Colonic mucosa (tissue), 4 donors: ENCODE measurements around the gene FKBP1B. TPM values are rescaled to one million over a fixed set of nuclear protein-coding genes. Genes with fewer than 3 reads are reported as not detected.

Experiments
- DNase-seq: peaks from one replicate; pipeline ENCODE4 v3.0.0-alpha.2; 2020
- H3K27ac ChIP-seq: fragments of 200-600 bp; one replicate; pipeline ENCODE4 v1.8.0; 2021
- H3K27me3 ChIP-seq: fragments of 200-600 bp; one replicate; pipeline ENCODE4 v1.8.0; 2021
- H3K36me3 ChIP-seq: fragments of 200-600 bp; one replicate; pipeline ENCODE4 v1.8.0; 2021
- H3K4me1 ChIP-seq: fragments of 200-600 bp; one replicate; pipeline ENCODE4 v1.8.0; 2021; ENCODE audit warnings: mild to moderate bottlenecking
- H3K4me3 ChIP-seq: fragments of 200-600 bp; one replicate; pipeline ENCODE4 v1.8.0; 2021
- H3K9ac ChIP-seq, 2 donors: one replicate each; pipeline ENCODE4 v1.7.0; 2013; ENCODE audit warnings: control low read depth in 2 of 2, low read depth in 2 of 2, low read length in 2 of 2
- H3K9me3 ChIP-seq: fragments of 200-600 bp; one replicate; pipeline ENCODE4 v1.8.0; 2021
- intact Hi-C: fragments of 100-400 bp; cut with DNase I; formaldehyde crosslinking; loops from one replicate; pipeline ENCODE4 v1.14.1; 2022
- total RNA-seq, 2 donors: library from RNA; stranded (reverse); fragmentation: NEBNext Ultra II Directional in 1 of 2; extraction: Animal tissue kit (Norgen Biotek cat#: 25700) in 1 of 2; gene quantifications; one replicate each; pipeline ENCODE4 v1.2.1, GENCODE V29; 2021
- TF ChIP-seq, protein P1 (sequence below): fragments of 200-600 bp; IDR thresholded peaks from one replicate; pipeline ENCODE4 v1.8.0; 2022; ENCODE audit warnings: antibody characterized with exemption, mild to moderate bottlenecking
- donor health status: healthy.
- donor health status: DM: no; HTN: no; CAD: no.
- donor health status: DM: no; HTN: no; CAD: no.

Gene FKBP1B
- total RNA-seq, 2 donors from 2014 or later, result 8.0 to 11.8 TPM

DNA sequence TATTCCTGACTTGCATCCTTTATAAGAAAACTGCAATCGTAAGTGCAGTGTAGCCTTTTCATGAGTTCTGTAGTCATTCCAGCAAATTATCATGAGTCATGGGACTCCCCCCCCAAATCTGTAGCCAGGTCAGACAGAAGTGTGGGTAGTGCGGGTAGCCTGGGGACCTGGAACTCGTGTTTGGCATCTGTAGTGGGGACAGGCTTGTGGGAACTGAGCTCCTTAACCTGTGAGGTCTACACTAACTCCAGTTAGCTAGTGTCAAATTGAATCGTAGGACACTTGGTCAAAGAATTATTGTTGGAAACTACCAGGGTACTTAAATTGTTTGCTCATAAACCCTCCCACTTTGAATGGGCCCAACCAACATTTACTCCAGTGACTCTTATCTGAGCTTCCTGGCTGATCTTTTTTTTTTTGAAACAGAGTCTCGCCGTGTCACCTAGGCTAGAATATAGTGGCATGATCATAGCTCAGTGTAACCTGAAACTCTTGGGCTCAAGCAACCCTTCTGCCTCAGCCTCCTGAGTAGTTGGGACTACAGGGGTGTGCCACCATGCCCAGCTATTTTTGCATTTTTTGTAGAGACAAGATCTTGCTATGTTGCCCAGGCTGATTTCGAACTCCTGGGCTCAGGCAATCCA, 61.2 kb downstream of the FKBP1B start:
- Histone ChIP-seq H3K27ac (no peak overlapping the region), H3K27me3 (no peaks in the 10 kb centered on the region), H3K9me3 (no peaks in the 10 kb centered on the region), H3K4me3 (no peak overlapping the region), H3K36me3 (no peaks in the 10 kb centered on the region), H3K9ac (no peak overlapping the region), H3K4me1 (no peaks in the 10 kb centered on the region)
- intact Hi-C loops, result no loop called here
- TF ChIP-seq, protein P1, sequence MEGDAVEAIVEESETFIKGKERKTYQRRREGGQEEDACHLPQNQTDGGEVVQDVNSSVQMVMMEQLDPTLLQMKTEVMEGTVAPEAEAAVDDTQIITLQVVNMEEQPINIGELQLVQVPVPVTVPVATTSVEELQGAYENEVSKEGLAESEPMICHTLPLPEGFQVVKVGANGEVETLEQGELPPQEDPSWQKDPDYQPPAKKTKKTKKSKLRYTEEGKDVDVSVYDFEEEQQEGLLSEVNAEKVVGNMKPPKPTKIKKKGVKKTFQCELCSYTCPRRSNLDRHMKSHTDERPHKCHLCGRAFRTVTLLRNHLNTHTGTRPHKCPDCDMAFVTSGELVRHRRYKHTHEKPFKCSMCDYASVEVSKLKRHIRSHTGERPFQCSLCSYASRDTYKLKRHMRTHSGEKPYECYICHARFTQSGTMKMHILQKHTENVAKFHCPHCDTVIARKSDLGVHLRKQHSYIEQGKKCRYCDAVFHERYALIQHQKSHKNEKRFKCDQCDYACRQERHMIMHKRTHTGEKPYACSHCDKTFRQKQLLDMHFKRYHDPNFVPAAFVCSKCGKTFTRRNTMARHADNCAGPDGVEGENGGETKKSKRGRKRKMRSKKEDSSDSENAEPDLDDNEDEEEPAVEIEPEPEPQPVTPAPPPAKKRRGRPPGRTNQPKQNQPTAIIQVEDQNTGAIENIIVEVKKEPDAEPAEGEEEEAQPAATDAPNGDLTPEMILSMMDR, result no peak
- DNase-seq, result no peak

GRCh38 chr2:24111407-24111901, 61.9 kb downstream of the FKBP1B start:
- H3K9ac ChIP-seq, result no peak overlapping the region
- H3K36me3 ChIP-seq, result no peaks in the 10 kb centered on the region
- H3K27ac ChIP-seq, result no peak overlapping the region
- intact Hi-C loops, result no loop called here
- no peak overlapping the region for H3K4me3 ChIP-seq
- no peaks in the 10 kb centered on the region for H3K27me3 ChIP-seq
- no peaks in the 10 kb centered on the region for H3K9me3 ChIP-seq
- H3K4me1 ChIP-seq, result no peaks in the 10 kb centered on the region
- no peak for DNase-seq
- TF ChIP-seq, protein P1, result no peak

Other genes with a start within 250 kb of the FKBP1B start
- gene ATAD2B, start 122.6 kb upstream of the FKBP1B start, total RNA-seq, result 10 to 100 TPM; 19.2 to 21.7 TPM
- gene UBXN2A, start 109.3 kb upstream of the FKBP1B start, total RNA-seq, result 10 to 100 TPM in 1 of 2 donors, 1 to 10 TPM in 1; 10.0 to 17.3 TPM
- under 1 TPM in 1 of 2 donors, not detected in 1; 0.20 TPM for gene MFSD2B, start 39.7 kb upstream of the FKBP1B start, total RNA-seq
- 1 to 10 TPM; 4.5 to 6.8 TPM for gene WDCP, start 2.4 kb upstream of the FKBP1B start, total RNA-seq
- 10 to 100 TPM; 86.9 to 90.1 TPM for gene SF3B6, start 26.6 kb downstream of the FKBP1B start, total RNA-seq
- gene TP53I3, start 35.1 kb downstream of the FKBP1B start, total RNA-seq, result 10 to 100 TPM; 58.8 to 67.5 TPM
- gene PFN4, start 73.6 kb downstream of the FKBP1B start, total RNA-seq, result under 1 TPM in 1 of 2 donors, not detected in 1; 0.27 TPM
- gene FAM228B, start 73.7 kb downstream of the FKBP1B start, total RNA-seq, result 1 to 10 TPM; 4.4 to 6.2 TPM
- gene FAM228A, start 125.3 kb downstream of the FKBP1B start, total RNA-seq, result not detected